Measurements from ENCODE around the gene SS18L1.

- TF ChIP-seq CTCF (conservative IDR thresholded peaks at IDR 0.05; ENCODE audit: low read length) (no peak), EZH2phosphoT487 (IDR thresholded peaks at IDR 0.05; ENCODE audit: borderline replicate concordance, low read depth, low read length) (no peak)
Measured at GRCh38 chr20:62143957-62144825, 622 bp downstream of the SS18L1 start.

All from OCI-LY7 (cell line).